H7 (cell line): Measurements from ENCODE around the gene TMEM187. TPM values are rescaled to one million over a fixed set of nuclear protein-coding genes. Genes with fewer than 3 reads are reported as not detected.
A peak's percentile ranks its signal among the peaks of the same experiment; 100 is the strongest.

Experiments
- DNase-seq: peaks from one replicate; pipeline ENCODE4 v3.0.0; 2012
- H3K27me3 ChIP-seq: 2 replicates; pipeline ENCODE4 v1.6.0; 2011; ENCODE audit warnings: mild to moderate bottlenecking, low read length; ENCODE audit not compliant: control insufficient read depth, insufficient read depth
- H3K36me3 ChIP-seq: replicated peaks from 2 replicates; pipeline ENCODE4 v1.5.1; 2011; ENCODE audit warnings: low read length; ENCODE audit not compliant: control insufficient read depth, insufficient read depth
- H3K4me3 ChIP-seq: 2 replicates; pipeline ENCODE4 v1.5.1; 2011; ENCODE audit warnings: low read depth, mild to moderate bottlenecking, control low read depth, low read length, moderate library complexity; ENCODE audit not compliant: insufficient read depth
- total RNA-seq: library from RNA; depleted of rRNA; stranded (reverse); fragments of >200 nt; shearing (Covaris generic); gene quantifications from 2 replicates; pipeline ENCODE4 v1.2.3, GENCODE V29; 2014; rRNA removed

Gene TMEM187
- total RNA-seq, 1 experiment from 2014 or later, result 8.8 TPM

DNA sequence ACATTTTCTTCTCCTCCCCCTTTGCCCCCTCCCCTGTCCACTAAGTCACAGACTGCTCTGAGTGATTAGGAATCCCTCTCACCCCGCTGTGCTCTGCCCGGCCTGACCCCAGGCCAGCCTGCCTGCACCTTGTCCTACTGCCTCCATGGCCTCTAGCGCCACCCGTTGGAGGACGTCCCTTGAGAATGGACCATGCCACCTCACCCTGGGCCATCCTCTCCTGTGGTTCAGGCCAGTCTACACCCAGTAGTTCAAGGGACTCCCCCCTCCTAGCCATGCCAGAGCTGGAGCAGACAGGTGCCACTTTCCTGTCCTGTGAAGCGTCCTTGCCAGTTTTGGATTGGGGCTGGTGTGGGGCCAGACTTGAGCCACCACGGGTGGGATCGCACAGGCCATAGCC lies 56.9 kb downstream of the TMEM187 start:
- no peaks in the 10 kb centered on the region for H3K27me3 ChIP-seq
- DNase-seq, result peak; percentile 70
- peaks cover 3% of the 10 kb centered on the region for H3K36me3 ChIP-seq
- H3K4me3 ChIP-seq, result no peak overlapping the region

DNA sequence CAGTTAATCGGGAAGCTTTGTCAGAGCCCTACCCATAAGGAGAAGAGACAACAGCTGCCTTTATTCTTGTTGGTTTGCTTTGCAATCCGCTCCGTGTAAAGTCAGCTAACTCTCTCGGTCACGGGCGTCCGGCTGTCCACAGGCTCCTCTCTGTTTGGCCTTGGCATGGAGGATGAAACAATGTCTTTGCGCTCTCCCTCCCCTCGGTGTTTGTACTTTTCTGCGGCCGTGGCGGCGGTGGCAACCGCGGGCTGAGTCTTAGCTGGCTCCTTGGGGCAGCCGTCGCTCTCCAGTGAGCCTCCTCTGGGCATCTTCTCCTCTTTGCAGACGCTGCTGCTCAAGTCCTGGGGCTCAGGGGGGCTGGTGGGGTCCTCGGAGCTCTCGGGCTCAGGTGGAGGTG lies 57.7 kb downstream of the TMEM187 start:
- H3K36me3 ChIP-seq, result peaks cover 3% of the 10 kb centered on the region
- DNase-seq, result no peak
- H3K4me3 ChIP-seq, result no peak overlapping the region
- no peaks in the 10 kb centered on the region for H3K27me3 ChIP-seq

DNA sequence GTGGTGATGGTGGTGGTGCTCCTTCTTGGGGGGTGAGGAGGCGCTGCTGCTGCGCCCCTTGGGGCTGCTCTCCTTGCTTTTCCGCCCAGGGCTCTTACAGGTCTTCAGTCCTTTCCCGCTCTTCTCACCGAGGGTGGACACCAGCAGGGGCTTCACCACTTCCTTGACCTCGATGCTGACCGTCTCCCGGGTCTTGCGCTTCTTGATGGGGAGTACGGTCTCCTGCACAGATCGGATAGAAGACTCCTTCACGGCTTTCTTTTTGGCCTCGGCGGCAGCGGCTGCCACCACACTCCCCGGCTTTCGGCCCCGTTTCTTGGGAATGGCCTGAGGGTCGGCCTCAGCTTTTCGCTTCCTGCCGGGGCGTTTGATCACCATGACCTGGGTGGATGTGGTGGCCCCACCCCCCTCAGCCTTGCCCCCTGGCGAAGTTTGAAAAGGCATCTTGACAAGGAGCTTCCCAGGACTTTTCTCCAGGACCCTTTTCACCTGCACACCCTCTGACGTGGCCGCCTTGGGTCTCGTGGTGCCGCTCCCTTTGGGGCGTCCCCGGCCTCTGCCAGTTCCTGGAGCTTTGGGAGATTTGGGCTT lies 58.3 kb downstream of the TMEM187 start:
- no peaks in the 10 kb centered on the region for H3K27me3 ChIP-seq
- H3K4me3 ChIP-seq, result no peak overlapping the region
- H3K36me3 ChIP-seq, result peaks cover 3% of the 10 kb centered on the region
- DNase-seq, result no peak

DNA sequence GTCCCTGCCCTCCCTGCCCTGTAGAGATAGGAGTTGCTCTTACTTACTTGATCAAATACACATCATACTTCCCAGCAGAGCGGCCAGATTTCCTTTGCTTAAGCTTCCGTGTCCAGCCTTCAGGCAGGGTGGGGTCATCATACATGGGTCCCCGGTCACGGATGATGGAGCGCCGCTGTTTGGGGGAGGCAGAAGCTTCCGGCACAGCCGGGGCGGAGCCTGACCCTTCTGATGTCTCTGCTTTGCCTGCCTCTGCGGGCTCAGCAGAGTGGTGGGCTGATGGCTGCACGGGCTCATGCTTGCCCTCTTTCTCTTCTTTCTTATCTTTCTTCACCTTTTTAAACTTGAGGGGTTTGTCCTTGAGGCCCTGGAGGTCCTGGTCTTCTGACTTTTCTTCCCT lies 59.6 kb downstream of the TMEM187 start:
- H3K4me3 ChIP-seq, result no peak overlapping the region
- DNase-seq, result no peak
- H3K36me3 ChIP-seq, result peaks cover 3% of the 10 kb centered on the region
- no peaks in the 10 kb centered on the region for H3K27me3 ChIP-seq

DNA sequence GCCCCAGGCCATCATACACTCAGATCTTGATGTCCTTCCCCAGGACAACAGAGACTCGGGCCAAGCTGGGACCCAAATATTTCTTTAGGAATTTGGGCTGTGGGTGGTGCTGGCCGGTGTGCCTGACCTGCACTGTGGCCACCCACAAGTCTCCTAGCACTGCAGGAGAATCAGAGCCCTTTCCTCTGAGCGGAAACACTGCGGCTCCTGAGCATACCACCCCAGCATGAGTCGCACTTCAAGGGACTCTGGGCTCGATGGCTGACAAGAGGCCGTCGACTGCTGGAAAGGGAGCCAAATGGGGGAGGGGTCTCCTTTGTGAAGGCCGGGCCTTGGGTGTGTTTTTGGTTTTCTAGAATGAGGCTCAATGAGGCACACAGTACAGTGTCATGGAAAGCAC lies 60.1 kb downstream of the TMEM187 start:
- DNase-seq, result peak; percentile 55
- Histone ChIP-seq H3K36me3 (peaks cover 3% of the 10 kb centered on the region), H3K4me3 (no peak overlapping the region), H3K27me3 (no peaks in the 10 kb centered on the region)

Other genes with a start within 250 kb of the TMEM187 start
- gene BCAP31, start 248.4 kb upstream of the TMEM187 start, total RNA-seq, result 95.0 and 176 TPM in 2 replicates
- 12.2 and 17.1 TPM in 2 replicates for gene ABCD1, start 247.9 kb upstream of the TMEM187 start, total RNA-seq
- 0.07 TPM in 1 of 2 replicates, not detected in the other for gene PLXNB3, start 208.5 kb upstream of the TMEM187 start, total RNA-seq
- not detected in 2 replicates for gene SRPK3, start 191.7 kb upstream of the TMEM187 start, total RNA-seq
- gene IDH3G, start 178.4 kb upstream of the TMEM187 start, total RNA-seq, result 63.3 and 76.2 TPM in 2 replicates
- 148 and 198 TPM in 2 replicates for gene SSR4, start 178.1 kb upstream of the TMEM187 start, total RNA-seq
- gene PDZD4, start 142.2 kb upstream of the TMEM187 start, total RNA-seq, result 73.0 and 76.3 TPM in 2 replicates
- 9.9 and 17.0 TPM in 2 replicates for gene L1CAM, start 86.6 kb upstream of the TMEM187 start, total RNA-seq
- not detected in 2 replicates for gene AVPR2, start 68.1 kb upstream of the TMEM187 start, total RNA-seq
- gene ARHGAP4, start 46.5 kb upstream of the TMEM187 start, total RNA-seq, result 39.4 and 51.3 TPM in 2 replicates
- 86.7 and 97.4 TPM in 2 replicates for gene NAA10, start 37.7 kb upstream of the TMEM187 start, total RNA-seq
- 17.9 and 18.3 TPM in 2 replicates for gene RENBP, start 28.1 kb upstream of the TMEM187 start, total RNA-seq
- 64.9 and 70.0 TPM in 2 replicates for gene HCFC1, start 936 bp upstream of the TMEM187 start, total RNA-seq
- 34.4 and 44.6 TPM in 2 replicates for gene IRAK1, start 47.1 kb downstream of the TMEM187 start, total RNA-seq
- gene MECP2, start 125.0 kb downstream of the TMEM187 start, total RNA-seq, result 24.2 and 30.5 TPM in 2 replicates
- not detected in 2 replicates for gene OPN1LW, start 171.5 kb downstream of the TMEM187 start, total RNA-seq
- not detected in 2 replicates for gene OPN1MW, start 209.8 kb downstream of the TMEM187 start, total RNA-seq
- not detected in 2 replicates for gene OPN1MW2, start 247.0 kb downstream of the TMEM187 start, total RNA-seq